ENCODE measurements around the gene CLASP1.

The CLASP1 gene

GRCh38 chr2:121501031-121501430 lies 148.2 kb downstream of the CLASP1 start:
- no peak for TF ChIP-seq TCF4 (CRISPR knock-in tag; IDR thresholded peaks at IDR 0.05; ENCODE audit: borderline replicate concordance)
- TF ChIP-seq RARB (CRISPR knock-in tag; IDR thresholded peaks at IDR 0.05), result no peak
- no peak for TF ChIP-seq BACH2 (CRISPR knock-in tag; IDR thresholded peaks at IDR 0.05; ENCODE audit: borderline replicate concordance)
- ATAC-seq, result peak; percentile 24; the same call in 2 of the 3 replicates

DNA sequence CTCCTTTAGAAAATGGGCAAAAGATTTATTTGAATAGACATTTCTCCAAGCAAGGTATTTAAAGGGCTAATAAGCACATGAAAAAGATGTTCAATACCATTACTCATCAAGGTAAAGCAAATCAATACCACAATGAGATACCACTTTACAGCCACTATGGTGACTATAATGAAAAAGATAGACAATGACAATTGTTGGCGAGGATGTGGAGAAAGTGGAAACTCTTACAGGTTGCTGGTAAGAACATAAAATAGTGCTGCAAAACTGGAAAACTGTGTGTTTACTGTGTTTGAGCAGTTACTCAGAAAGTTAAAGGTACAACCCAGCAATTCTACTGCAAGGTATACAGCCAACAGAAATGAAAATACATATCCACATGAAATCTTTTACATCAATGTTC lies 150.5 kb downstream of the CLASP1 start:
- TF ChIP-seq OSR1 (CRISPR knock-in tag; IDR thresholded peaks at IDR 0.05), result no peak
- no peak for TF ChIP-seq ZNF565 (CRISPR knock-in tag; conservative IDR thresholded peaks at IDR 0.05; ENCODE audit: low read depth)
- no peak for TF ChIP-seq PPARA (CRISPR knock-in tag; IDR thresholded peaks at IDR 0.05; ENCODE audit: borderline replicate concordance)
- TF ChIP-seq GLIS3 (CRISPR knock-in tag; IDR thresholded peaks at IDR 0.05), result no peak
- no peak for TF ChIP-seq SNAI2 (CRISPR knock-in tag; IDR thresholded peaks at IDR 0.05)
- TF ChIP-seq ESRRG (CRISPR knock-in tag; IDR thresholded peaks at IDR 0.05), result no peak
- TF ChIP-seq, protein P1, sequence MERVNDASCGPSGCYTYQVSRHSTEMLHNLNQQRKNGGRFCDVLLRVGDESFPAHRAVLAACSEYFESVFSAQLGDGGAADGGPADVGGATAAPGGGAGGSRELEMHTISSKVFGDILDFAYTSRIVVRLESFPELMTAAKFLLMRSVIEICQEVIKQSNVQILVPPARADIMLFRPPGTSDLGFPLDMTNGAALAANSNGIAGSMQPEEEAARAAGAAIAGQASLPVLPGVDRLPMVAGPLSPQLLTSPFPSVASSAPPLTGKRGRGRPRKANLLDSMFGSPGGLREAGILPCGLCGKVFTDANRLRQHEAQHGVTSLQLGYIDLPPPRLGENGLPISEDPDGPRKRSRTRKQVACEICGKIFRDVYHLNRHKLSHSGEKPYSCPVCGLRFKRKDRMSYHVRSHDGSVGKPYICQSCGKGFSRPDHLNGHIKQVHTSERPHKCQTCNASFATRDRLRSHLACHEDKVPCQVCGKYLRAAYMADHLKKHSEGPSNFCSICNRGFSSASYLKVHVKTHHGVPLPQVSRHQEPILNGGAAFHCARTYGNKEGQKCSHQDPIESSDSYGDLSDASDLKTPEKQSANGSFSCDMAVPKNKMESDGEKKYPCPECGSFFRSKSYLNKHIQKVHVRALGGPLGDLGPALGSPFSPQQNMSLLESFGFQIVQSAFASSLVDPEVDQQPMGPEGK (CRISPR knock-in tag; IDR thresholded peaks at IDR 0.05; ENCODE audit: borderline replicate concordance), result no peak
- TF ChIP-seq, protein P2, sequence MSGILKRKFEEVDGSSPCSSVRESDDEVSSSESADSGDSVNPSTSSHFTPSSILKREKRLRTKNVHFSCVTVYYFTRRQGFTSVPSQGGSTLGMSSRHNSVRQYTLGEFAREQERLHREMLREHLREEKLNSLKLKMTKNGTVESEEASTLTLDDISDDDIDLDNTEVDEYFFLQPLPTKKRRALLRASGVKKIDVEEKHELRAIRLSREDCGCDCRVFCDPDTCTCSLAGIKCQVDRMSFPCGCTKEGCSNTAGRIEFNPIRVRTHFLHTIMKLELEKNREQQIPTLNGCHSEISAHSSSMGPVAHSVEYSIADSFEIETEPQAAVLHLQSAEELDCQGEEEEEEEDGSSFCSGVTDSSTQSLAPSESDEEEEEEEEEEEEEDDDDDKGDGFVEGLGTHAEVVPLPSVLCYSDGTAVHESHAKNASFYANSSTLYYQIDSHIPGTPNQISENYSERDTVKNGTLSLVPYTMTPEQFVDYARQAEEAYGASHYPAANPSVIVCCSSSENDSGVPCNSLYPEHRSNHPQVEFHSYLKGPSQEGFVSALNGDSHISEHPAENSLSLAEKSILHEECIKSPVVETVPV (CRISPR knock-in tag; IDR thresholded peaks at IDR 0.05), result no peak
- TF ChIP-seq ZNF8 (CRISPR knock-in tag; IDR thresholded peaks at IDR 0.05), result no peak
- ATAC-seq, result no peak

GRCh38 chr2:121492409-121492808 lies 156.9 kb downstream of the CLASP1 start:
- no peak for ATAC-seq
- TF ChIP-seq RARB (CRISPR knock-in tag; IDR thresholded peaks at IDR 0.05) (no peak), ZNF8 (CRISPR knock-in tag; IDR thresholded peaks at IDR 0.05) (no peak), ISL1 (CRISPR knock-in tag; IDR thresholded peaks at IDR 0.05) (no peak), ZFP30 (CRISPR knock-in tag; IDR thresholded peaks at IDR 0.05) (no peak)

DNA sequence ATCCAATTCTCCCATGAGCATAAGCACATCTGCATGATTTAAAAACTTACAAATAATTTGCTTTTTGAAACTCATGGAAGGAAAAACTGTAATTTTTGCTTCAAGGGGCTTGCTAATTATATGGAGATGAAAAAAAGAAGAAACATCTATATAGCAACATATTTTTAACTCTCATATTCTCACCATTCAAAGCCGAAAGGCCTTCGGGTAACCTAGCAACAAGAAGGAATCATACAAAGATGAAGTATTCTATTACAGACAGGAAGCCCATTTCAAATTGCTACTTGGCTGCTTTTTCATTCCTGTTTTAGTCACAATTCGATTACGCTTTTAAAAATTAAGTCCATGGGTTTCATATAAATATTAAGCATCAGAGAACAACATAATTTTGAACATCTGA lies 157.7 kb downstream of the CLASP1 start:
- no peak; the same call in 2 of the 3 replicates for ATAC-seq
- TF ChIP-seq ISL1 (CRISPR knock-in tag; IDR thresholded peaks at IDR 0.05) (no peak), TCF4 (CRISPR knock-in tag; IDR thresholded peaks at IDR 0.05; ENCODE audit: borderline replicate concordance) (no peak), ZNF70 (CRISPR knock-in tag; IDR thresholded peaks at IDR 0.05) (no peak), ZFP3 (CRISPR knock-in tag; IDR thresholded peaks at IDR 0.05) (no peak), BACH2 (CRISPR knock-in tag; IDR thresholded peaks at IDR 0.05; ENCODE audit: borderline replicate concordance) (no peak), ESRRG (CRISPR knock-in tag; IDR thresholded peaks at IDR 0.05) (no peak), OSR1 (CRISPR knock-in tag; IDR thresholded peaks at IDR 0.05) (no peak), PPARA (CRISPR knock-in tag; IDR thresholded peaks at IDR 0.05; ENCODE audit: borderline replicate concordance) (no peak), RARB (CRISPR knock-in tag; IDR thresholded peaks at IDR 0.05) (no peak), ZNF8 (CRISPR knock-in tag; IDR thresholded peaks at IDR 0.05) (no peak), ZNF565 (CRISPR knock-in tag; conservative IDR thresholded peaks at IDR 0.05; ENCODE audit: low read depth) (no peak), TOX (CRISPR knock-in tag; IDR thresholded peaks at IDR 0.05; ENCODE audit: borderline replicate concordance) (no peak), CSDC2 (CRISPR knock-in tag; IDR thresholded peaks at IDR 0.05) (no peak)
- TF ChIP-seq, protein P2 (CRISPR knock-in tag; IDR thresholded peaks at IDR 0.05), result no peak

DNA sequence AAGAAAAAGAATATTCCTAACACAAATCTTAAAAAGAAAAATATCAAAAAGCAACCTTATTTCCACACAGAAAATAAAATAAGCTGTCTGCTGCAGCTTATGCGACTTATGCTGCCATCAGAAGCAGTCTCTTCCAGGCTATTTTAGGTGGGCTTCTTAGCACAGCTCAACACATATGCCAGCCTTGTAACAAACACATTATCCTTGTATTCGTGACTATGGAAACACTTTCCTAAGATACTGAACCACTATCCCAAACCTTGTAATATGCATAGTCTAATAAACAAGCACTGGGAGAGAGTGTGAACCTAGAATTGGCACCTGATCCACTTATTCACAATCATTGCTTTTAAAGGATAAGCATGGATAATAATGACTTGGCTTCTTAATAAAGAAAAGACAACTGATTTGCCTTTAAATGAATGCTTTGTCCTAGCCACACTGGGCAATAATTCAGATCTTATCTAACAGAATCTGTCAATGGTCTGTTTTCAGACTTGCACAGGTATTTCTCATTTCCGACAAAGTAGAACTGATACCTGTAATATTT lies 158.6 kb downstream of the CLASP1 start:
- TF ChIP-seq ZNF8 (CRISPR knock-in tag; IDR thresholded peaks at IDR 0.05), result no peak
- TF ChIP-seq ZFP3 (CRISPR knock-in tag; IDR thresholded peaks at IDR 0.05), result no peak
- TF ChIP-seq, protein P3, sequence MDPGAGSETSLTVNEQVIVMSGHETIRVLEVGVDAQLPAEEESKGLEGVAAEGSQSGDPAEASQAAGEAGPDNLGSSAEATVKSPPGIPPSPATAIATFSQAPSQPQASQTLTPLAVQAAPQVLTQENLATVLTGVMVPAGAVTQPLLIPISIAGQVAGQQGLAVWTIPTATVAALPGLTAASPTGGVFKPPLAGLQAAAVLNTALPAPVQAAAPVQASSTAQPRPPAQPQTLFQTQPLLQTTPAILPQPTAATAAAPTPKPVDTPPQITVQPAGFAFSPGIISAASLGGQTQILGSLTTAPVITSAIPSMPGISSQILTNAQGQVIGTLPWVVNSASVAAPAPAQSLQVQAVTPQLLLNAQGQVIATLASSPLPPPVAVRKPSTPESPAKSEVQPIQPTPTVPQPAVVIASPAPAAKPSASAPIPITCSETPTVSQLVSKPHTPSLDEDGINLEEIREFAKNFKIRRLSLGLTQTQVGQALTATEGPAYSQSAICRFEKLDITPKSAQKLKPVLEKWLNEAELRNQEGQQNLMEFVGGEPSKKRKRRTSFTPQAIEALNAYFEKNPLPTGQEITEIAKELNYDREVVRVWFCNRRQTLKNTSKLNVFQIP (CRISPR knock-in tag; IDR thresholded peaks at IDR 0.05; ENCODE audit: borderline replicate concordance, low read depth), result no peak
- no peak for TF ChIP-seq ZNF70 (CRISPR knock-in tag; IDR thresholded peaks at IDR 0.05)
- TF ChIP-seq, protein P2 (CRISPR knock-in tag; IDR thresholded peaks at IDR 0.05), result no peak
- no peak for TF ChIP-seq ISL1 (CRISPR knock-in tag; IDR thresholded peaks at IDR 0.05)
- TF ChIP-seq ZC3H10 (CRISPR knock-in tag; IDR thresholded peaks at IDR 0.05), result no peak
- no peak for TF ChIP-seq TSHZ2 (CRISPR knock-in tag; IDR thresholded peaks at IDR 0.05)
- TF ChIP-seq TCF4 (CRISPR knock-in tag; IDR thresholded peaks at IDR 0.05; ENCODE audit: borderline replicate concordance), result no peak
- no peak for TF ChIP-seq ZNF565 (CRISPR knock-in tag; conservative IDR thresholded peaks at IDR 0.05; ENCODE audit: low read depth)
- ATAC-seq, result no peak

All from SK-N-SH treated with all-trans-retinoic acid at 6 μM for 48 hours (cell line).